IMR-90 (cell line): Measurements from ENCODE around the gene SEPSECS. TPM values are rescaled to one million over a fixed set of nuclear protein-coding genes. Genes with fewer than 3 reads are reported as not detected.

ENCODE experiments used
- ATAC-seq: fragments of 200-7000 bp; cut with Tn5 transposase; 2 replicates; pipeline ENCODE4 v1.9.1; 2020; ENCODE audit warnings: low read depth, mild to moderate bottlenecking, moderate library complexity
- BruUV-seq: library from RNA; stranded (reverse); fragments of 400-500 nt; replicated peaks from 2 replicates; lab custom pipeline; 2021; lab: Mats Ljungman, UMichigan
- CTCF ChIA-PET: fragments of 300-600 bp; formaldehyde crosslinking; extraction: SDS; loops from one replicate; lab custom pipeline; 2021; ENCODE audit warnings: antibody characterized with exemption; lab: Yijun Ruan, JAX
- POLR2A ChIA-PET: fragments of 300-600 bp; sonication (Branson Sonifier 250); formaldehyde crosslinking; loops from one replicate; lab custom pipeline; 2022; ENCODE audit warnings: antibody characterized with exemption; ENCODE audit not compliant: unreplicated experiment; lab: Charles Lee
- DNase-seq: peaks from one replicate; pipeline ENCODE4 v3.0.0; 2013
- H2AFZ ChIP-seq: replicated peaks from 2 replicates; pipeline ENCODE3; 2013; ENCODE audit warnings: low read length, mild to moderate bottlenecking; ENCODE audit not compliant: poor library complexity
- H2AK5ac ChIP-seq: 2 replicates; pipeline ENCODE4 v1.6.1; 2013; ENCODE audit warnings: low read depth, low read length, inconsistent platforms
- H2AK9ac ChIP-seq: replicated peaks from 2 replicates; pipeline ENCODE3; 2013; ENCODE audit warnings: mild to moderate bottlenecking, low read depth, low read length, moderate library complexity; ENCODE audit not compliant: poor library complexity
- H2BK120ac ChIP-seq: 2 replicates; pipeline ENCODE4 v1.6.1; 2013; ENCODE audit warnings: low read depth, low read length, inconsistent platforms
- H2BK15ac ChIP-seq: 3 replicates; pipeline ENCODE4 v1.6.1; 2013; ENCODE audit warnings: low read depth, low read length, inconsistent platforms
- H2BK20ac ChIP-seq: 2 replicates; pipeline ENCODE4 v1.6.1; 2013; ENCODE audit warnings: low read depth, mild to moderate bottlenecking, inconsistent platforms, low read length, moderate library complexity
- H2BK5ac ChIP-seq: 2 replicates; pipeline ENCODE4 v1.6.1; 2013; ENCODE audit warnings: mild to moderate bottlenecking, low read depth, low read length, inconsistent platforms; ENCODE audit not compliant: poor library complexity, severe bottlenecking
- H3K14ac ChIP-seq: replicated peaks from 2 replicates; pipeline ENCODE4 v1.6.1; 2013; ENCODE audit warnings: low read depth, low read length, inconsistent platforms
- H3K18ac ChIP-seq: 2 replicates; pipeline ENCODE4 v1.6.1; 2013; ENCODE audit warnings: low read depth, low read length, control low read depth
- H3K23ac ChIP-seq: 2 replicates; pipeline ENCODE4 v1.6.1; 2013; ENCODE audit warnings: low read depth, low read length, inconsistent platforms
- H3K27ac ChIP-seq: 2 replicates; pipeline ENCODE4 v1.5.1; 2013; ENCODE audit warnings: mild to moderate bottlenecking, control low read depth, low read length; ENCODE audit not compliant: insufficient read depth
- H3K27me3 ChIP-seq: 2 replicates; pipeline ENCODE4 v1.6.1; 2013; ENCODE audit warnings: low read length; ENCODE audit not compliant: control insufficient read depth, insufficient read depth
- H3K36me3 ChIP-seq: 2 replicates; pipeline ENCODE4 v1.6.1; 2013; ENCODE audit warnings: low read length, mixed read lengths; ENCODE audit not compliant: control insufficient read depth, insufficient read depth
- H3K4ac ChIP-seq: 2 replicates; pipeline ENCODE4 v1.6.1; 2013; ENCODE audit warnings: low read depth, low read length, inconsistent platforms
- H3K4me1 ChIP-seq: 2 replicates; pipeline ENCODE4 v1.6.1; 2013; ENCODE audit warnings: low read length, mixed read lengths; ENCODE audit not compliant: control insufficient read depth, insufficient read depth
- H3K4me2 ChIP-seq: 2 replicates; pipeline ENCODE4 v1.6.1; 2013; ENCODE audit warnings: low read depth, mild to moderate bottlenecking, control low read depth, low read length, moderate library complexity
- H3K4me3 ChIP-seq: 2 replicates; pipeline ENCODE4 v1.5.1; 2013; ENCODE audit warnings: low read depth, mild to moderate bottlenecking, control low read depth, low read length, moderate library complexity; ENCODE audit not compliant: insufficient read depth
- H3K56ac ChIP-seq: 2 replicates; pipeline ENCODE4 v1.6.1; 2013; ENCODE audit warnings: low read length, inconsistent platforms; ENCODE audit not compliant: insufficient read depth; ENCODE audit errors: extremely low read depth
- H3K79me1 ChIP-seq, 2 experiments: 2 replicates each; pipeline ENCODE4 v1.6.1; 2013; ENCODE audit warnings: low read length in 2 of 2, inconsistent platforms in 1 of 2, low read depth in 1 of 2
- H3K9ac ChIP-seq: 2 replicates; pipeline ENCODE4 v1.6.1; 2013; ENCODE audit warnings: low read depth, low read length, control low read depth
- H3K9me1 ChIP-seq: 2 replicates; pipeline ENCODE4 v1.6.1; 2013; ENCODE audit warnings: low read length, inconsistent platforms; ENCODE audit not compliant: insufficient read depth
- H3K9me3 ChIP-seq: 2 replicates; pipeline ENCODE4 v1.6.1; 2013; ENCODE audit warnings: low read length; ENCODE audit not compliant: control insufficient read depth, insufficient read depth
- H4K20me1 ChIP-seq: 2 replicates; pipeline ENCODE4 v1.6.1; 2013; ENCODE audit warnings: low read length, inconsistent platforms; ENCODE audit not compliant: insufficient read depth
- H4K5ac ChIP-seq: 2 replicates; pipeline ENCODE4 v1.6.1; 2013; ENCODE audit warnings: mild to moderate bottlenecking, low read depth, low read length, control low read depth
- H4K8ac ChIP-seq, 2 experiments: 2 replicates each; pipeline ENCODE4 v1.6.1; 2013; ENCODE audit warnings: low read depth in 2 of 2, low read length in 2 of 2, control low read depth in 1 of 2, inconsistent platforms in 1 of 2
- H4K91ac ChIP-seq: 2 replicates; pipeline ENCODE4 v1.6.1; 2013; ENCODE audit warnings: low read depth, low read length, inconsistent platforms; ENCODE audit not compliant: insufficient read depth
- BHLHE40 ChIP-seq: fragments of 150-350 bp; IDR thresholded peaks from 2 replicates; pipeline ENCODE4 v1.6.1; 2016; ENCODE audit warnings: mild to moderate bottlenecking, low read depth, low read length
- CEBPB ChIP-seq: IDR thresholded peaks from 2 replicates; pipeline ENCODE4 v1.6.1; 2012; ENCODE audit warnings: low read depth, low read length, improper control_type of control experiment
- CHD1 ChIP-seq: IDR thresholded peaks from 2 replicates; pipeline ENCODE4 v1.6.1; 2012; ENCODE audit warnings: low read depth, low read length, improper control_type of control experiment
- MAFK ChIP-seq: IDR thresholded peaks from 2 replicates; pipeline ENCODE4 v1.6.1; 2012; ENCODE audit warnings: low read depth, low read length, improper control_type of control experiment
- MAZ ChIP-seq: IDR thresholded peaks from 2 replicates; pipeline ENCODE4 v1.6.1; 2012; ENCODE audit warnings: low read depth, mild to moderate bottlenecking, low read length, improper control_type of control experiment, moderate library complexity, borderline replicate concordance
- MXI1 ChIP-seq: IDR thresholded peaks from 2 replicates; pipeline ENCODE4 v1.6.1; 2012; ENCODE audit warnings: low read depth, mild to moderate bottlenecking, low read length, moderate library complexity, borderline replicate concordance
- POLR2A ChIP-seq: IDR thresholded peaks from 2 replicates; pipeline ENCODE4 v1.6.1; 2012; ENCODE audit warnings: mild to moderate bottlenecking, low read depth, low read length
- RAD21 ChIP-seq: IDR thresholded peaks from 2 replicates; pipeline ENCODE4 v1.6.1; 2012; ENCODE audit warnings: low read length, improper control_type of control experiment
- RCOR1 ChIP-seq: IDR thresholded peaks from 2 replicates; pipeline ENCODE4 v1.6.1; 2012; ENCODE audit warnings: mild to moderate bottlenecking, low read length, improper control_type of control experiment; ENCODE audit not compliant: insufficient replicate concordance
- RFX5 ChIP-seq: IDR thresholded peaks from 2 replicates; pipeline ENCODE4 v1.8.0; 2012; ENCODE audit warnings: low read depth, mild to moderate bottlenecking, low read length, moderate library complexity
- WGBS, 2 experiments: methylation state at CpG; one replicate each; pipeline versions ENCODE4 v1.1.5 to v1.1.7; 2013; ENCODE audit warnings: missing lambda C conversion rate in 2 of 2; ENCODE audit not compliant: insufficient read length in 1 of 2; ENCODE audit errors: extremely low coverage in 2 of 2; 5-methylcytosine and 5-hydroxymethylcytosine counted together
- dilution Hi-C: fragments of 300-500 bp; cut with HindIII; formaldehyde crosslinking; loops from one replicate; pipeline ENCODE4 v1.14.3; 2018; ENCODE audit warnings: low sequenced_read_pairs; ENCODE audit not compliant: unreplicated experiment
- in situ Hi-C: fragments of 300-500 bp; cut with MboI; formaldehyde crosslinking; loops from 3 replicates; pipeline ENCODE4 v1.14.3; 2019; ENCODE audit warnings: low sequenced_read_pairs, inconsistent platforms, mixed read lengths
- intact Hi-C: fragments of 100-400 bp; cut with micrococcal nuclease; formaldehyde crosslinking; loops from 2 replicates; pipeline ENCODE4 v1.10.0; 2022
- polyA plus RNA-seq, 3 experiments: library from polyadenylated mRNA; depleted of rRNA; stranded (reverse); fragments of >200 nt; gene quantifications; 2 replicates each; pipeline ENCODE4 v1.2.3, GENCODE V29; 2012; ENCODE audit warnings: low replicate concordance in 1 of 3
- total RNA-seq: library from RNA; depleted of rRNA; stranded (reverse); fragments of >200 nt; gene quantifications from 2 replicates; pipeline ENCODE4 v1.2.3, GENCODE V29; 2012
- TF ChIP-seq, protein P1 (sequence below): conservative IDR thresholded peaks from 2 replicates; pipeline ENCODE4 v1.5.1; 2012; ENCODE audit warnings: mild to moderate bottlenecking, low read depth, low read length, improper control_type of control experiment
- TF ChIP-seq, protein P2 (sequence below): fragments of 150-350 bp; IDR thresholded peaks from 2 replicates; pipeline ENCODE4 v1.6.1; 2016; ENCODE audit warnings: low read depth, mild to moderate bottlenecking, low read length, moderate library complexity, borderline replicate concordance

Gene SEPSECS
- total and polyA plus RNA-seq, 2 of the 4 experiments (the other 2 are of a cell fraction), result 1.7 to 5.0 TPM

DNA sequence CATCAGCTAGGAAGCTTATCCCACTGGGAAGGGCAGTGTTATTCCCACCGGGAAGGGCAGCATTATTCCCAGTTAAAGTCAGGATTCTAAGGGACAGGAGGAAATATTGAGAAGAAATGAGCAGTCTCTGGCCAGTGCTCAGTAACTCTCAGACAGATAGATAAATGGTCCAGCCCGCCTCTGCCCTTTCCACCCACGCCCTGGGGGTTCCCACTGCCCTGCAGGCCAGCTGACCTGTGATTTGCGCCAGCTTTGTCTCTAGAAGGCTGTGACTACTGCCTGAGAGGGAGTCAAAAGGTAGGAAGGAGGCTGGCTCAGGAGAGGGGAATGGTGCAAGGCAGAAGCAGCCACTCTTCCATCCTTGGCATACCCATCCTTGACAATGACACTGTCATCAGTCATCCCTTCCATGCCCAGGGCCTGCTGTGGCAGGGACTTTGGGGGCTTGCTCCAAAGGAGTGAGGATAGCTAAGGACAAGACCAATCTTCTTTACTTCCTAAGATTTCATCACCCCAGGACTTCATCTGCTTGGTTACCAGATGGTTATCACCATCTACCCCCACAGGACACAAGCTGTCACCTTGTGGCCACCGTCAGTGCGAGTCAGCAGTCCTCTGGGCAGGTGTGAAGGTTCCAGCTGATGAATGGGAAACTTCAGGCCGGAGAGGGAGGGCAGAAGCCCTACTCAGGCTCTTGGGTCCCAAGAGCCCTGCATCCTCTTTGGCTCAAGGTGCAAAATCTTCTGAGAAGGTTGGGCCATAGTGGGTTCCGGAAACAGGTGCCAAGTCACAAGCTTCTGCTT, 49.5 kb downstream of the SEPSECS start:
- H4K5ac ChIP-seq, result no peak overlapping the region
- no peak overlapping the region for H3K18ac ChIP-seq
- BruUV-seq, result no TSS peak
- H2AFZ ChIP-seq, result no peak overlapping the region
- TF ChIP-seq MAZ (no peak), RCOR1 (no peak), BHLHE40 (no peak), POLR2A (no peak), RFX5 (no peak), MXI1 (no peak), CHD1 (no peak), CEBPB (no peak), MAFK (no peak), RAD21 (no peak)
- TF ChIP-seq, protein P1, sequence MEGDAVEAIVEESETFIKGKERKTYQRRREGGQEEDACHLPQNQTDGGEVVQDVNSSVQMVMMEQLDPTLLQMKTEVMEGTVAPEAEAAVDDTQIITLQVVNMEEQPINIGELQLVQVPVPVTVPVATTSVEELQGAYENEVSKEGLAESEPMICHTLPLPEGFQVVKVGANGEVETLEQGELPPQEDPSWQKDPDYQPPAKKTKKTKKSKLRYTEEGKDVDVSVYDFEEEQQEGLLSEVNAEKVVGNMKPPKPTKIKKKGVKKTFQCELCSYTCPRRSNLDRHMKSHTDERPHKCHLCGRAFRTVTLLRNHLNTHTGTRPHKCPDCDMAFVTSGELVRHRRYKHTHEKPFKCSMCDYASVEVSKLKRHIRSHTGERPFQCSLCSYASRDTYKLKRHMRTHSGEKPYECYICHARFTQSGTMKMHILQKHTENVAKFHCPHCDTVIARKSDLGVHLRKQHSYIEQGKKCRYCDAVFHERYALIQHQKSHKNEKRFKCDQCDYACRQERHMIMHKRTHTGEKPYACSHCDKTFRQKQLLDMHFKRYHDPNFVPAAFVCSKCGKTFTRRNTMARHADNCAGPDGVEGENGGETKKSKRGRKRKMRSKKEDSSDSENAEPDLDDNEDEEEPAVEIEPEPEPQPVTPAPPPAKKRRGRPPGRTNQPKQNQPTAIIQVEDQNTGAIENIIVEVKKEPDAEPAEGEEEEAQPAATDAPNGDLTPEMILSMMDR, result no peak
- TF ChIP-seq, protein P2, sequence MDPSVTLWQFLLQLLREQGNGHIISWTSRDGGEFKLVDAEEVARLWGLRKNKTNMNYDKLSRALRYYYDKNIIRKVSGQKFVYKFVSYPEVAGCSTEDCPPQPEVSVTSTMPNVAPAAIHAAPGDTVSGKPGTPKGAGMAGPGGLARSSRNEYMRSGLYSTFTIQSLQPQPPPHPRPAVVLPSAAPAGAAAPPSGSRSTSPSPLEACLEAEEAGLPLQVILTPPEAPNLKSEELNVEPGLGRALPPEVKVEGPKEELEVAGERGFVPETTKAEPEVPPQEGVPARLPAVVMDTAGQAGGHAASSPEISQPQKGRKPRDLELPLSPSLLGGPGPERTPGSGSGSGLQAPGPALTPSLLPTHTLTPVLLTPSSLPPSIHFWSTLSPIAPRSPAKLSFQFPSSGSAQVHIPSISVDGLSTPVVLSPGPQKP, result no peak
- 72% methylated on average over 3 of the region's 8 CpGs; no CpG with 5 or more reads in 1 of the 2 experiments for WGBS, 2 experiments
- in situ Hi-C loops, result no loop called here
- H3K9ac ChIP-seq, result no peak overlapping the region
- H3K79me1 ChIP-seq, result no peaks in the 10 kb centered on the region
- H3K27ac ChIP-seq, result no peak overlapping the region
- H3K27me3 ChIP-seq, result peaks cover 22% of the 10 kb centered on the region
- no peak overlapping the region for H3K4me3 ChIP-seq
- dilution Hi-C loops, result no loop called here
- POLR2A ChIA-PET, result no interaction called here
- H3K4me1 ChIP-seq, result no peaks in the 10 kb centered on the region
- no peak overlapping the region for H3K56ac ChIP-seq
- CTCF ChIA-PET, result no interaction called here
- no peak overlapping the region for H2BK120ac ChIP-seq
- no peak overlapping the region for H3K4ac ChIP-seq
- no peak overlapping the region for H2BK20ac ChIP-seq
- H2BK5ac ChIP-seq, result no peak overlapping the region
- no peak overlapping the region for H4K8ac ChIP-seq
- no peaks in the 10 kb centered on the region for H3K9me3 ChIP-seq
- H2AK5ac ChIP-seq, result no peak overlapping the region
- H3K9me1 ChIP-seq, result 0 out of 2 replicates have a peak, but pooled peaks cover 4% of the 10 kb centered on the region
- no peak overlapping the region for H2BK15ac ChIP-seq
- H3K36me3 ChIP-seq, result no peaks in the 10 kb centered on the region
- no peak overlapping the region for H3K14ac ChIP-seq
- DNase-seq (no peak), ATAC-seq (no peak)
- no peak overlapping the region for H3K4me2 ChIP-seq
- H4K91ac ChIP-seq, result no peak overlapping the region
- H3K23ac ChIP-seq, result no peak overlapping the region
- H4K20me1 ChIP-seq, result no peaks in the 10 kb centered on the region
- no peak overlapping the region for H2AK9ac ChIP-seq
- intact Hi-C loops, result no loop called here
